RPMI8226 (cell line): Measurements from ENCODE around the gene FHOD3.
A peak's percentile ranks its signal among the peaks of the same experiment; 100 is the strongest.
"Not testable (repeated sequence)": the region's sequence is repeated elsewhere in the genome, so short reads cannot be mapped to it uniquely, and the experiment has no call there.

Source experiments
- DNase-seq: peaks from one replicate; pipeline ENCODE4 v3.0.0-alpha.2; 2015

The FHOD3 gene

DNA sequence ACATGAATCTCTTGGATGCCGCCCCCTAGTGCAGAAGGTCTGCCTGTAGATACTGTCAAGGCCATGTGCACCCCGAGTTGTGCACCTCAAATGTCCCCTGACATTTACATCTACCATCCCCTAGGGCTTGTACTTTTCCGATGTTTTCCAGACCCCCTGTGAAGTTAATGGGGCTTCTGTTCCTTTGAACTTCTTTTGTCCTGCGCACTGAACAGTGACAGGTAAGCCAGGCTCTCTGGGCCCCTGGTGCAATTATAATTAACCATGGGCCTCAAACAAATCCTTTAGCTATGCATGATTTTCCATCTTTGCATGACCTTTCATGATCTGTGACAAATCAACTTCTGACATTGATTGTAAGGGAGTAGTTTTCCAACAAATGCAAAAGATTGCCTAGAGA is 158.4 kb downstream of the FHOD3 start:
- DNase-seq = no peak

DNA sequence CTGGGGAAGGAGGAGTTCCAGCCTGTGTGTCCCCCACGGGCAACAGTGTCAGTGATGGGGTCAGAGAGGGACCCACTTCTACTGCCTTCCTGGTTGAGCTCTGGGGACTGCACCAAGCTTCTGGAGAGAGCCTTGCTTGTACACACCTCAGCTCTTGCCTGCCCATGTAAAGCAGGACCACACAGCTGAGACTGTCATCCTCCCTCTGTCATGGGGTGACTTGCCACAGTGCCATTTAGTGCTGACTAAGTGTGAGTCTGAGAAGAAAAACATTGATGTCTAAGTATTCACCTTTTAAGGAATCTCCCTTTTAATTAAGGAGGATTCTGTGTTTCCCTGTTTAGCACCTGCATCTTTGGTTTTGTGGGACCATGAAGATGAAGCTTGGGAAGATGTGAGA is 159.1 kb downstream of the FHOD3 start:
- DNase-seq = no peak

DNA sequence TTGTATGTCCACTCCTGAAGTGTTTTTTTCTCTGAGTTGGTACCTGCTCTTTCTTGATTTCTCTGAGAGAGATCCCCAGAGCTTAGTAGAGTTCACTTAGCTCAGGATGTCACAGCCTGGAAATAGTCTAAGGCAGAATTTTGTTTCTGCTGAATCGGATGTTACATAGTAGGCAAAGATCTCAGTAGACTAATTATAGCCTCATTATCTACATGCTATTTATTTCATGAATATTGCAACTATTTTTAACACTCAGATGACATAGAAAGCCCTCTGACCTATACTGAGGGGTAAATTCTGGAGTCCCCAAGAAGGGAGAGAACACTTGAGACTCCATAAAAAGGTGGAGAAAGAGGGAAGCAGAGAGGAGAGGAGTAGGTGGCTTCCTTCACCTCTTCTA is 160.2 kb downstream of the FHOD3 start:
- no peak for DNase-seq

DNA sequence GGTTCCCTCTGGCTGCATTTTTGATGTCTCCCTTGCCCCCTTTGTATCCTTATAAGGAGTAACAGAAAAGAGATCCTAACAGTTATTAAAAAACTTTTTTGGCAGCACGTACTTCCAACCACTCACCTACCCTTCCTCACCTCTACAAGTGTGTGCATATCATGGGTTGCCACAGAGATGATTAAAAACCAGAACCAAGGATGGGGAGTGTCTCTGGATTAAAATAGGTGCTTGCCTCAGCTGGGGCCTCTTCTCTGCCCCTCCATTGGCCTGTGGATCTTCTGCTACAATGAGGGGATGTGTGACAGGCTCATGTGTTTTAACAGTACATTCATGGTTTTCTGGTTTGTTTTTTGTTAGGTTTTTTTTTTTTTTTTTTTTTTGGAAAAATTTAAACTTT is 160.8 kb downstream of the FHOD3 start:
- DNase-seq = no peak

DNA sequence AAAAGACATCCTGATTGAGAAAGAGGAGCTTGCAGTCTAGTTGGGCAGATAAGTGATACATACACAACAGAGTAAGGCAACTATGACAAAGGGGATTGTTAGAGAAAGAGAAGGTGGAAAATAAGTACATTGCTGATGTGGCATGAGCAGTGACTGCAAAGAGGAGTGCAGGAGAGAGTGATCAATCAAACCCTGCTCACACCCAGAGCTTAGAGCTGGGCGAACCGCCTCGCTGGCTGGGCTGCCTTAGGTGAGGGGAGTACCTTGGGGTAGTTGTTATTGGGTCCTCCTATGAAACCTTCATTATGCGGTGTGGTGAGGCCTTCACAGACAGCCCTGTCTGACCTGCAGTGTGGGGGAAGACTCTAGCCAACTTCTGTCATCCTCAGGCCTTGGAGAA is 161.7 kb downstream of the FHOD3 start:
- no peak for DNase-seq

DNA sequence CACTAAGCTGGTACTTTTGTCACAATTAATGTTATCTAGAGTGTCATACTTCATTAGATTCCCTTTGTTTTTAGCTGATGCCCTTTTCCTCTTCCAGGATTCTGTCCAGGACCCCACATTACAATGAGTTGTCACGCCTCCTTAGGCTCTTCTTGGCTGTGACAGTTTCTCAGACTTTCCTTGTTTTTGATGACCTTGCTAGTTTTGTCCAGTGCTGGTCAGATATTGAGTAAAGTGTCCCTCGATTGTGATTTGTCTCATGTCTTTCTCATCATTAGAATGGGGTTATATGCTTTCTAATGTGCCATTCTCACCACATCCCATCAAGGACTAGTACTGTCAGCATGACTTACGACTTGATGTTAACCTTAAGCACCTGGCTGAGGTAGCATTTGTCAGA is 162.3 kb downstream of the FHOD3 start:
- no peak for DNase-seq

DNA sequence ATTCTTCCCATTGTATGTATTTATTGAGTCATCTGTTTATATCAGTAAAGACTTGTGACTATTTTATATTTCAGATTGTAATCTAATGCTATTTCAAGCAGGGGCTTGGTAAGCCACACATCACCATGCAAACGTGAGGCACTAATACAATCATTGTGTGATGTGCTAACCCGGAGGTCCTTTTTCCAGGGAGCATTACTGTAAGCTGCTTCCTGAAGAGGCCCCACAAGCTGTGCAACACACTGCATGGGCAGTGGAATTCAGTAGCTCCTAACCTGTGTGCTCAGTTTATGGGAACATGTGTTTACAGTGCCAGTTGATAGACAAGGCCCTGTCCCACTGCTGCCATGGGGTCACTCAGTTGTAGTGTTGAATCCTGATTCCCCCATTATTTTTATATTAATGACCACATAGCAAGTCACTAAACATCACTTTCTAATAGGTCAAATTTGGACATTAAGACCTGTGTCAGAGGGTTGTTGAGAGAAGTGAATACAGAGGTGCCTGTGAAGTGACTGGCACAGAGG is 162.9 kb downstream of the FHOD3 start:
- DNase-seq = no peak

DNA sequence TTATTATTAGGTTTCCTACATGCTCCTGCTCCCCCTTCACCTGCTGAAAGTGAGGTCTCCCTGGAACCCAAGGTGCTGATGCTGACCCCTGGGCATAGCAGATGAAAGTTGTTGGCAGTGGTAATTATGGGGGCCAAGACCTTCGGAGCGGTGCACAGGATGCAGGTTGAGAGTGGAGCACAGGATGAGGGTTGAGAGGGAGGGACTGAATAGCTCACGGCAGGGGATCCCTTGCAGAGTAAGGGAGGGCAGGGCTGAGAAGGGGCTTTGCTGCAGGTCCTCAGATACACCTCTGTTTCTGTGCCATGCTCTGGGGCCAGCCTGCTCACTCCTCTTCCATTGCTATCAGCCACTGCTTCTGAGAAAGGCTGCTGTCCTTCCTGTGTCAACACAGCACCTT is 163.3 kb downstream of the FHOD3 start:
- no peak for DNase-seq

DNA sequence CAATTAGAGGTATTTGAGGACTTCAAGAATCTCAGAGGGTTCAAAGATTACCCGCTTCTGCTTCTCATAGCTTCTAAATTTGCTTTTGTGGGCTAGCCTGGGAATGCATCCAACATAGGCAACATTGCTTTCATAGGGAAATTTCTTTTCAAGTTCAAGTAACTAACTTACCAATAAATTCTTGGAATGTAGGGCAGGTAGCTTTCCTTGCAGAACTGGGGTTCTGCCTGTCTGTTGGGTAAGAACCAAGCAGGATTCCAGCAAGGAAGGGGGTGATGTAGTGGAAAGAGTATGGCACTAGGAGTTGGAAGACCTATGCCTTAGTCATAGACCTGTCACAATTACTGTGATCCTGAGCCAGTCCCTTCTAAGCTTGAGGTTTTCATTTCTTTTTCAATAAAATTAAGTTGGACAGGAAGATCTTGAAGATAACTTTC is 164.1 kb downstream of the FHOD3 start:
- DNase-seq = no peak

DNA sequence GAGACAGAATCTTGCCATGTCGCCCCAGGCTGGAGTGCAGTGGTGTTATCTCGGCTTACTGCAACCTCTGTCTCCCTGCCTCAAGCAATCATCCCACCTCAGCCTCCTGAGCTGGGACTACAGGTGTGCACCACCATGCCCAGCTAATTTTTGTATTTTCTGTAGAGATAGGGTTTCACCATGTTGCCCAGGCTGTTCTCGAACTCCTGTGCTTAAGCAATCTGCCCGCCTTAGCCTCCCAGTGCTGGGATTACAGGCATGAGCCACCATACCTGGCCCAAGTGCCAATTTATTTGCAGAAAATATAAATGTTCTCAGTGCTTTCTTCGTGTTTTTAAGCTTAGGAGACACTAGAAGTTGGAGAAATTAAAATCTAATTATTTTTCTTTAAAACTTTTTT is 166.0 kb downstream of the FHOD3 start:
- DNase-seq = not testable (repeated sequence)

DNA sequence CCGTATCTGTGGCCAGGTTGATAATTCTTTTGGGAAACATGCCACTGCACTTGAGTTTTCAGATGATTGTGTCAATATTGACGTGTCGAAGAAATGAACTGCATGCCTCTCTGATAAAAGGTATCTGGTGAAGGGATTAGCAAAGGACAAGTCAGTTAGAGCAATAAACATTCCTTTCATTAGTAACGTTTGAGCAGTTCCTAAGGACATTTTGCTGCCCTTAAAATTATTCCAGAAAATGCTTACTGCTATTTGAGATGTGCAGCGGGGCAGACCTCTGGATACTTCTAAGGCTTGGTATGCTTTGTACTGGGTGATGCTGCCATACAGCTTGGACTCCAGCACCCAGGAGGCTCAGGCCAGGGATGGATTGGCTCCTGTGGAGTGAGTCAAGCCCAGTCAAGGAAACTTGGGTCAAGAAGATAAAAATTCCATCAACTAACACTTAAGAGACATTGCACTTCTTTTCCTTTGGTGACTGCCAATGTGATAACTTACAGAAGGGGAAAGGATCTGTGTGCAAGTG is 166.7 kb downstream of the FHOD3 start:
- no peak for DNase-seq

DNA sequence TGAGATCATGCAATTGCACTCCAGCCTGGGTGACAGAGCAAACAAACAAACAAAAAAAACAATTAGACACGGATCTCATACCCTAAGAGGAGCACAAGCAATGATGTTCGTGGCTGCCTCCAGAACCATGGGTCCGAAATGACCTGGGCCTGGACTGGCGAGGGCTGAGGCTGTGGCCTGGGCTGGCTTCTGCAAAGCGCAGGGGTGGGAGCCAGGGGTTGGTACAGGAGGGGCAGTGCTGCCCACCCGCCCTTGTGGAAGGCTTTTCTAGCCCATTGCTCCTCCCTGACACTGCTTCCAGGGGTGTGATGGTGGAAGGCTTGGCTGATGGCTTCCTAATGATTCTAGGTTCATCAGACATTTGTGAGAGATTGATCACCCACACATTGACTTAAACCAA is 167.8 kb downstream of the FHOD3 start:
- DNase-seq = no peak

DNA sequence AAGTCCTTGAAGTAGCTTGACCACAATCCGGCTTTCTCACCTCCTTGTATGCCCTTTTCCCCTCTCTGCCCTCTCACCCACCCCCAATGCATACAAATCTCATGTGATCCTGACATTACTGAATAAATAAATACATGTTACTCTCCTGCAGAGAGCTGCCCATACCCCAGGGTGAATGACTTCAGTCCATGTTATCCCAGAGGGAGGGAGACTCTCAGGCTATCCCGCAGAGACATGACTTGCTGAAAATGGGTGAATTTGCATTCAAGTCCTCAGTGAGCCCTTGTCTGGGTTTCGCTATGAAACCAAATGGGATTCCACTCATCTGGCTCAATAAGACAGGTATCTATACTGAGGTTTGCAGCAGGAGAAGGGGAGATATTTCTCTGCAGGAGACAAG is 168.5 kb downstream of the FHOD3 start:
- DNase-seq = no peak

DNA sequence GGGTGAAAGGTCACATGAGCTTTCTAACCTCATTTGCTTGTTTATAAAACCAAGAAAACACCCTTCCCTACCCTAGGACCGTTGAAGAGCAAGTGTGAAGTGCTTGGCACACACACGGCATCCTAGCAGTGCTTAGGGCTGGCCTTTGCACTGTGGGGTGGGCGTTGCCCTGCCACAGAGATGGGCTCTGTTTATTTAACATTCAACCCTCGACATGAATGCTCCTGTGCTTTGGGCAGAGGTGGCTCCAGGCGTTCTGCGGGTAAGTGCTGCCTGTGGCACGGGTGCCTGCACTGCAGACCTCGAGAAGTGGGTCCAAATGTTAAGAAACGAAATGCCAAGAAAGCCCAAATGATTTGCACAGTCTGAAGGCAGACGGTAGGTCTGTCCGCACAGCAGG is 170.1 kb downstream of the FHOD3 start:
- no peak for DNase-seq

DNA sequence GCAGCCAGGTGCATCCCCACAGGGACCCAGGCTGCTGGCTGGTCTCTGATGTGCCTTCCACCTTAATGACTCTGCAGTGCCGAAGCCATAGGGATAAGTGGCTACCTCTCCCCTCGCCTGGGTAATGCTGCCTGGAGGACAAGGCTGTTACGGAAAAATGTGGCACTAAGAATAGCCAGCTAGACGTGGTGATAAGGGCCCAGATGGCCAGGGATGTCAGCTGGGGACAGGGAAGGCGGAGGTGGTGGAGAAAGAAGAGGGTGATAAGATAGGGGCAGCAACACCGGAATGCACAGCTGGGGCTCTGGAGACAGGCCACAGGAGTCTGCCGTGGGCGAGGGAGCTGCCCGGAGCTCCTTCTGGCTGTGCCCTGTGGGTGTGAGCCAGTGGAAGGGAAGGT is 170.6 kb downstream of the FHOD3 start:
- DNase-seq = no peak

DNA sequence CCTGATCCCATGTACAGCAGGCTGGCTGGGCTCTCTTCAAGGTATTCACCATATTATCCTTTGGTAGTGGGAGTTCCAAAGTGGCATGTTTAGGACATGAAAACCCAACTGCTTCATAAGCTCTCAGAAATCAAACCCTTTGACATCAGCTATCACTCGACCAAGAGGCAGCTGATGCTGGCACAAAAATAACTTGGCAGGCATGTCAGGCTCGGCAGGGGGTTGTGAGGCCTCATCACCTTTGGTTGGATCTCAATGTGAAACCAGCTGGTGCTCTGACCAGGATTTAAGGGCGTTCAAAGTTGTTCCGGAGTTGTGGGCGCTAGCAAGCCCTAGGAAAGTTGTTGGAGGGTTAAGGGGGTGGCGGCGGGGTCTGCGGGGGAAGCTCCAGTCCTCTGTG is 171.9 kb downstream of the FHOD3 start:
- peak; percentile 16 for DNase-seq

DNA sequence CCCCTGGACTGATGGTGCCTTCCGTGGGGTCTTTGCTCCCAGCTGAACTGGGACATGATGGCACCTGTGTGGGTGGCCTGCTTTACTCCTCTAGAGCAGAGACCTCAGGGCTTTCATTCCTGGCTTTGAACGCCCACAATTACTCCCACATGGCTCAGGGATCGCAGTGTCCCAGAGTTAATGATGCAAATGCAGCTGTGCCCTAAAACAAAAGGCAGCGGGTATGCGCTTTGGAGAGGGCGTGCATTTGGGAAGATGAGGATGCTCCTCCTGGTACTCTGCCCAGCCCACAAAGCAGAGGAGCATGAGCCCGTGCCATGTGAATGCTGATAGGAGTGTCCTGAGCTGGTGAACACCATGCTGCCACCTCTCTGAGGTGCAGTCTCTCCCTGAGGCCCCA is 173.4 kb downstream of the FHOD3 start:
- no peak for DNase-seq

DNA sequence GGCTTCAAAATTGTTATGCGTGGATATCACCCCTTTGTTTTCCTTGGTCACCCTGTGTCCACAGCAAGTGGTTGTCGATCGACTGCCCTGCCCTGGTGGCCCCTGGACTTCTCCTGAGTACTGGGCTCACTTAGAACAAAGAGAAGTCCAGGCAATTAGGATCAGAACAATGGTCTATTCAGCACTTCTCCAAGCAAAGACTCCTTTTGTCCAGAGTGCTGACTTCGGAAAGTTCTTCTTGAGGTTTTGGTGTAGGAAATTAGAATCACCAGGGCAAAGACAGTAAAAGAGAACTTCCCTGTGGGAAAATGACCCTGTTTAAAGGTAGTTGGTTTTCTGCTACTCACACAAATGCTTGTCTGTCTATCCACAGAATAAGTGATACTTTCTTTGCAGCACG is 173.9 kb downstream of the FHOD3 start:
- DNase-seq = no peak

DNA sequence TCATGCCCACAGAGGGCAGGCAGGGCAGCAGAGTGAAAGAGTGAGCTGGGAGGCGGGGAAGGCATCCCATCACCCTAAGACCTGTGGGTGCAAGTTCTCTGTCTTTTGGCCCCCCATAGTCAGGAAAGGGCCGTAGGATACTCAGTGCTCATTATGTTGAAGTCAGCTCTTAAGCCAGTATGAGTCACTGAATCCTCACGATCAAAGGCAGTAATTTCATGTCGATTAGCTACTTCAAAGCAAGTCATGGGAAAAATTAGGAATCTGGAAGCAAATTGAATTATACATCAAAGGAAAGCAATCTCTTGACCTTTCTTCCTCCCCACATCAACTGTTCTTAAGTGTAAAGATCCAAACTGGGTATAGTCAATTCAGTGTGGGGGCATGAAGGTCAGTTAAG is 178.9 kb downstream of the FHOD3 start:
- no peak for DNase-seq

DNA sequence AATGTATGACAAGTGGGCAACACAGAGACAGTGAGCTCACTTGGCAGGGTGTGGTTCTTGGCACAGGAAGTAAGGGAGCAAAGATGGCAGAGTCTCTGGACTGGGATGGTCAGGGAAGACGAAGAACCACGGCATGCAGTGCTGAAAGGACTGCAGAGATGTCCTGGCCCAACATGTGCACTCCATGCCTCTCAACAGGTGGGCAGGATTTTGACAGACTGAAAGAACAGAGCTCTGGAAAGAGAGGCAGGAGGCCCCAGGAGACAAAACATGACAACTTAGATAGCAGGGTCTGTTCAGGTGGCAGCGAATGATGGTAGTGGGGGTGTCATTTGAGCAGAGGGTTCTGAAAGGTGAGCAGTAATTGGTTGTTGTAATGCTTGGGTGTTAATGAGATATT is 180.3 kb downstream of the FHOD3 start:
- DNase-seq = no peak

DNA sequence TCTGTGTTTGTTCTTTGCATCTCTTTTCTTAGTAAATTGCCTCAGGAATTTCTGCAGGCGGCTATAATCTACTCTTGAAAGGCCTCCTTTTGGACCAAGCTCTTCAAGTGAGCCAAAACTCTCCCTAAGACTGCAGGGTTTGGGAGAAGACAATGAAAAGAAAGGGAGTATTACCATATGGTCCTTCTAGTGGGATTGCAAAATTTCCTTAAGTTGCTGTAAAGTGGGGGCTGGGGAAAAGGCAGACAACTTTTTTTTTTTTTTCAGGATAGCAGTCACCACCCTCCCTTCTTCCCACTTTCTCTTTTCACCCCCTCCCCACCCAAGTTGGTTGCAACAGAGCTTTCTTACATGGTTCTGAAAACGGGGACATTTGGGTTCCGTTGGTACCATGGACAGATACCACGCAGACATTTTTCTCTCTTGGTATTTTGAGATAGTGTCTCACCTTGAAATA is 183.7 kb downstream of the FHOD3 start:
- no peak for DNase-seq

DNA sequence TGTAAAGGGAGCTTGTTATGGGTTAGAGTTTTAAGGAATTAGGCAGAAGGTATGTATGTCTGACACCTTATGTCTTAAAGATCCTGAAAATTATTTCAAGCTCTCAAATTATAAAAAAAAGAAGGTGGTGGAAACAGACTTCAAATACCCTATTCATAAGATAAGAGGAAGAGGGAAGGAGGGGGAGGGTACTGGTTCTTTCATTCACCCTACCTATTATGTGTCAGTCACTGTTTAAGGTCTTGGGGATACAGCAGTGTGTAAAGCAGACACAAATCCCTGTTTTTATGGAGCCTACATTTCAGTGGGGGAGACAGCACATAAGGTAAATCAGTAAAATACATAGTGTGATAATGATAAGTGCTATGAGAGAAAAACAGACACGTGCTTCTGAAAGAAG is 184.4 kb downstream of the FHOD3 start:
- DNase-seq = no peak

DNA sequence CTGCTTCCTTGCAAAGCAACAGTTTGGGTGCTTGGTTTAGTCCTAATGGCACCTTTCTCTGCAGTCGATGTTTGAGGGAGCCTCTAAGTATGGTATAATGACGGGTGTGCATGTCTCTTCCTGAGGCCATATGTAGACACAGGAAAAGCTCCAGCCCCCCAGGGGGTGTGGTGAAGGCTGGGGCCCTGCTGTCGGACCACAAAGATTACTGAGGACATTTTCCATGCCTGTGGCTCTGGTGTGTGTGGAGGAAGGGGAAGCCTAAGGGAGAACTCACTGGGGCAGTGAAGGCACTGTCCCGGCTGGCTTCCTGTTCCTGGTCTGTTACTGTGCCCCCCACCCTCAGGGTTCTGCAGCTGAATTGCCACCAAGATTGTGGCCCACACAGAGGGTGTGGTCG is 187.1 kb downstream of the FHOD3 start:
- no peak for DNase-seq

DNA sequence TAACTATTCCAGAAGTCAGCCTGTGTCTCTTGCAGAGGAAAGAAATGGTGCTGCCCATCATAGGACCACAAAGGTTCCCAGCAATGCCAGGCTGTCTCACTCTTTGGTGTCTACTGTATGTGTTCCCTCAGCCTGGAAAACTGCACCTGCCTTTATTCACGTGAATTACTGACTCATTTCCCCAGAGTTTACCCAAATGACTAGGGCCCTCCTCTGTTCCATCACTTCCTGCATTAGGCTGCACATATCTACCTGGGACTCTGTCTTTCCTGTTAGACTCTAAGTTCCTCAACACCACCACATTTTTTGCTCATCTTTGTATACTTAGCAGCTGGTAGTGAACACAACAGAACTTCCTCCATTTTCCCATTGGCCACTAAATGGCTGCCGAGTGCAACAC is 188.3 kb downstream of the FHOD3 start:
- no peak for DNase-seq

DNA sequence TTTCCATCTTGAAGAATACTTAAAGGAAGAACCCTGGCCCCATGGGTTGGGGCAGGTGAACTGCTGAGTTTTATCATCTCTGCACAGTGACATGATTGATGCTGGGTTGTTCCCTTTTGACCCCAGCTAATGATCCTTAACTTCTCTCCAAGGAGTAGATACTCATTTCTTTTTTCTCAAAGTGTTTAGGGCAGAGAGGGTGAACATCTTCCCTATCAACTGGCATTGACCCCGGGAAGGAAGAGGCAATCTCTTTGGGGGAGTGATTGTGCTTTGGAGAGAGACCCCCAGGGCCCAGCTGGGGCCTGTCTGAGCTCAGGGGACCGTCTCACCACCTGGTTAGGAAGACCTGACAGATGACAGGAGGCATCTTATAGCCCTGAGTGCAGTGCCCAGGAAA is 190.6 kb downstream of the FHOD3 start:
- DNase-seq = no peak

DNA sequence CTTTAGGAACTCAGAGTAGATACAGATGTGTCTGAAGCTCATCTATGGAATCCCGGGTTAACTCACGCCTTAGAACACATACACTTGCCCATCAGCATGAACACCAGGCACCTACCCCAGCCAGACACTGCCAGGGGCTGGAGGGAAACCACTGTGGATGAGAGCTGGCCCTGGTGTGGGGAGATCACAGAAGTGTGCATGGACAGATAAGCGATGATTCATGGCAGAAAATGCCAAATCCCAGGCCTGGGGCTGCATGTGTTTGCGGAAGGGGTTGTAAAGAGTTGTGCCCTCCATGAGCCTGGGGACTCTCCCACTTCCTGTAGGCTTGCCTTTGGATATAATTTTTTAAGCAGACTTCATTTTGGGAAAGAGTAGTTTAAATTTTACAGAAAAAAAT is 193.4 kb downstream of the FHOD3 start:
- DNase-seq = no peak
